ENCODE data around the gene PARP11. TPM values are rescaled to one million over a fixed set of nuclear protein-coding genes. Genes with fewer than 3 reads are reported as not detected.

PARP11 gene
- polyA plus RNA-seq, 3 donors from 2014 or later = 5.4 to 9.5 (median 8.5) TPM

- Mint-ChIP-seq H3K4me3 (no peak overlapping the region), H3K36me3 (peaks cover 6 to 20% (median 16%) of the 10 kb centered on the region in 3 donors), H3K4me1 (no peaks in the 10 kb centered on the region), H3K27me3 (ENCODE audit: low read depth in 3 of 3) (peaks cover 0 to 1% (median 0%) of the 10 kb centered on the region in 3 donors), H3K27ac (no peak overlapping the region), H3K9me3 (no peaks in the 10 kb centered on the region)
- no peak for DNase-seq
Measured at GRCh38 chr12:3802721-3803120, 70.5 kb downstream of the PARP11 start.

GRCh38 chr12:3797531-3798048, 75.6 kb downstream of the PARP11 start:
- Mint-ChIP-seq H3K27ac (no peak overlapping the region), H3K9me3 (no peaks in the 10 kb centered on the region), H3K36me3 (peaks cover 3 to 12% (median 4%) of the 10 kb centered on the region in 3 donors), H3K4me1 (no peaks in the 10 kb centered on the region), H3K27me3 (ENCODE audit: low read depth in 3 of 3) (no peaks in the 10 kb centered on the region), H3K4me3 (no peak overlapping the region)
- no peak for DNase-seq

- no peak for DNase-seq
- Mint-ChIP-seq H3K4me1 (no peaks in the 10 kb centered on the region), H3K27ac (no peak overlapping the region), H3K4me3 (no peak overlapping the region), H3K36me3 (peaks cover 3 to 12% (median 4%) of the 10 kb centered on the region in 3 donors), H3K27me3 (ENCODE audit: low read depth in 3 of 3) (no peaks in the 10 kb centered on the region), H3K9me3 (no peaks in the 10 kb centered on the region)
Measured at GRCh38 chr12:3795492-3796133, 77.6 kb downstream of the PARP11 start.

- H3K36me3 Mint-ChIP-seq = peaks cover 3 to 12% (median 4%) of the 10 kb centered on the region in 3 donors
- DNase-seq = no peak
- H3K27ac Mint-ChIP-seq = no peak overlapping the region
- H3K4me3 Mint-ChIP-seq = no peak overlapping the region
- no peaks in the 10 kb centered on the region for H3K4me1 Mint-ChIP-seq
- H3K27me3 Mint-ChIP-seq (ENCODE audit: low read depth in 3 of 3) = no peaks in the 10 kb centered on the region
- H3K9me3 Mint-ChIP-seq = no peaks in the 10 kb centered on the region
Measured at GRCh38 chr12:3795066-3795465, 78.1 kb downstream of the PARP11 start.

GRCh38 chr12:3792623-3793288, 80.4 kb downstream of the PARP11 start:
- Mint-ChIP-seq H3K27me3 (ENCODE audit: low read depth in 3 of 3) (no peaks in the 10 kb centered on the region), H3K4me1 (no peaks in the 10 kb centered on the region), H3K4me3 (no peak overlapping the region), H3K9me3 (no peaks in the 10 kb centered on the region), H3K27ac (no peak overlapping the region), H3K36me3 (peaks cover 7 to 27% (median 10%) of the 10 kb centered on the region in 3 donors)
- no peak for DNase-seq

GRCh38 chr12:3791256-3791874, 81.8 kb downstream of the PARP11 start:
- Mint-ChIP-seq H3K4me3 (no peak overlapping the region), H3K9me3 (no peaks in the 10 kb centered on the region), H3K27ac (no peak overlapping the region), H3K27me3 (ENCODE audit: low read depth in 3 of 3) (no peaks in the 10 kb centered on the region), H3K36me3 (peaks cover 16 to 31% (median 16%) of the 10 kb centered on the region in 3 donors), H3K4me1 (no peaks in the 10 kb centered on the region)
- DNase-seq = no peak

- no peaks in the 10 kb centered on the region for H3K27me3 Mint-ChIP-seq (ENCODE audit: low read depth in 3 of 3)
- H3K4me1 Mint-ChIP-seq = no peaks in the 10 kb centered on the region
- no peak overlapping the region for H3K4me3 Mint-ChIP-seq
- peaks cover 16 to 31% (median 16%) of the 10 kb centered on the region in 3 donors for H3K36me3 Mint-ChIP-seq
- H3K9me3 Mint-ChIP-seq = no peaks in the 10 kb centered on the region
- no peak overlapping the region for H3K27ac Mint-ChIP-seq
- DNase-seq = no peak
Measured at GRCh38 chr12:3790642-3791041, 82.6 kb downstream of the PARP11 start.

- H3K36me3 Mint-ChIP-seq = peaks cover 16 to 31% (median 16%) of the 10 kb centered on the region in 3 donors
- H3K27ac Mint-ChIP-seq = no peak overlapping the region
- no peak overlapping the region for H3K4me3 Mint-ChIP-seq
- H3K4me1 Mint-ChIP-seq = no peaks in the 10 kb centered on the region
- no peak for DNase-seq
- H3K9me3 Mint-ChIP-seq = no peaks in the 10 kb centered on the region
- H3K27me3 Mint-ChIP-seq (ENCODE audit: low read depth in 3 of 3) = no peaks in the 10 kb centered on the region
Measured at GRCh38 chr12:3789838-3790237, 83.4 kb downstream of the PARP11 start.

GRCh38 chr12:3777206-3777809, 95.9 kb downstream of the PARP11 start:
- no peaks in the 10 kb centered on the region for H3K27me3 Mint-ChIP-seq (ENCODE audit: low read depth in 3 of 3)
- peak; percentile 31 to 46 (median 33) for DNase-seq
- H3K4me3 Mint-ChIP-seq = no peak overlapping the region
- H3K4me1 Mint-ChIP-seq = no peaks in the 10 kb centered on the region
- H3K36me3 Mint-ChIP-seq = peaks cover 0 to 3% (median 3%) of the 10 kb centered on the region in 3 donors
- no peak overlapping the region for H3K27ac Mint-ChIP-seq
- H3K9me3 Mint-ChIP-seq = no peaks in the 10 kb centered on the region

GRCh38 chr12:3775385-3776035, 97.7 kb downstream of the PARP11 start:
- no peak overlapping the region for H3K27ac Mint-ChIP-seq
- H3K4me3 Mint-ChIP-seq = no peak overlapping the region
- H3K4me1 Mint-ChIP-seq = peaks cover 0 to 2% of the 10 kb centered on the region in 2 donors
- H3K9me3 Mint-ChIP-seq = no peaks in the 10 kb centered on the region
- no peaks in the 10 kb centered on the region for H3K27me3 Mint-ChIP-seq (ENCODE audit: low read depth in 3 of 3)
- peaks cover 0 to 3% (median 3%) of the 10 kb centered on the region in 3 donors for H3K36me3 Mint-ChIP-seq
- no peak for DNase-seq

GRCh38 chr12:3772380-3772779, 100.8 kb downstream of the PARP11 start:
- Mint-ChIP-seq H3K4me3 (no peak overlapping the region), H3K4me1 (peaks cover 0 to 2% of the 10 kb centered on the region in 2 donors), H3K9me3 (no peaks in the 10 kb centered on the region), H3K27me3 (ENCODE audit: low read depth in 3 of 3) (no peaks in the 10 kb centered on the region), H3K27ac (no peak overlapping the region), H3K36me3 (peaks cover 0 to 3% (median 3%) of the 10 kb centered on the region in 3 donors)
- DNase-seq = no peak

GRCh38 chr12:3771853-3772252, 101.3 kb downstream of the PARP11 start:
- Mint-ChIP-seq H3K27ac (peak overlapping the region in 1 of 6 donors; percentile 20), H3K4me3 (no peak overlapping the region), H3K4me1 (peaks cover 0 to 2% of the 10 kb centered on the region in 2 donors), H3K36me3 (peaks cover 0 to 3% (median 3%) of the 10 kb centered on the region in 3 donors), H3K27me3 (ENCODE audit: low read depth in 3 of 3) (no peaks in the 10 kb centered on the region), H3K9me3 (no peaks in the 10 kb centered on the region)
- DNase-seq = no peak

GRCh38 chr12:3770891-3771290, 102.3 kb downstream of the PARP11 start:
- H3K36me3 Mint-ChIP-seq = peaks cover 3 to 5% (median 3%) of the 10 kb centered on the region in 3 donors
- H3K27ac Mint-ChIP-seq = no peak overlapping the region
- DNase-seq = no peak
- no peaks in the 10 kb centered on the region for H3K27me3 Mint-ChIP-seq (ENCODE audit: low read depth in 3 of 3)
- H3K4me1 Mint-ChIP-seq = peaks cover 0 to 3% of the 10 kb centered on the region in 2 donors
- H3K9me3 Mint-ChIP-seq = no peaks in the 10 kb centered on the region
- no peak overlapping the region for H3K4me3 Mint-ChIP-seq

Data from immature natural killer cell (primary cell).